Renal pelvis (tissue), 12 donors: ENCODE data around the gene RLF. TPM values are rescaled to one million over a fixed set of nuclear protein-coding genes. Genes with fewer than 3 reads are reported as not detected.

Experiments
- DNase-seq: peaks from one replicate; pipeline ENCODE4 v3.0.0-alpha.2; 2013
- long read RNA-seq, 16 experiments: transcript quantifications; one replicate each; lab custom pipeline, GENCODE V29; 2026
- polyA plus RNA-seq, 3 donors: library from polyadenylated mRNA; unstranded; fragments of 120-200 nt; gene quantifications; one replicate each; pipeline ENCODE4 v1.2.1, GENCODE V29; 2013; ENCODE audit not compliant: insufficient read length in 3 of 3

The RLF gene
- polyA plus RNA-seq = 10 to 100 TPM; 22.2 to 25.5 (median 23.6) TPM
- long read RNA-seq, donor 1, full-length matches to known transcripts = 4 of 28 reads
- long read RNA-seq, donor 1, partial matches to known transcripts = 24 of 28 reads
- long read RNA-seq, donor 1, other reads (novel, unspliced or antisense) = 0 of 28 reads
- long read RNA-seq, donor 2, full-length matches to known transcripts = 9 of 9 reads
- long read RNA-seq, donor 2, partial matches to known transcripts = 0 of 9 reads
- long read RNA-seq, donor 2, other reads (novel, unspliced or antisense) = 0 of 9 reads
- long read RNA-seq, donor 3, full-length matches to known transcripts = 3 of 3 reads
- long read RNA-seq, donor 3, partial matches to known transcripts = 0 of 3 reads
- long read RNA-seq, donor 3, other reads (novel, unspliced or antisense) = 0 of 3 reads
- long read RNA-seq, donor 4, full-length matches to known transcripts = 2 of 2 reads
- long read RNA-seq, donor 4, partial matches to known transcripts = 0 of 2 reads
- long read RNA-seq, donor 4, other reads (novel, unspliced or antisense) = 0 of 2 reads
- long read RNA-seq, donor 5, full-length matches to known transcripts = 2 of 2 reads
- long read RNA-seq, donor 5, partial matches to known transcripts = 0 of 2 reads
- long read RNA-seq, donor 5, other reads (novel, unspliced or antisense) = 0 of 2 reads
- long read RNA-seq, donor 6, full-length matches to known transcripts = 8 of 8 reads
- long read RNA-seq, donor 6, partial matches to known transcripts = 0 of 8 reads
- long read RNA-seq, donor 6, other reads (novel, unspliced or antisense) = 0 of 8 reads
- long read RNA-seq, donor 7, full-length matches to known transcripts = 6 of 6 reads
- long read RNA-seq, donor 7, partial matches to known transcripts = 0 of 6 reads
- long read RNA-seq, donor 7, other reads (novel, unspliced or antisense) = 0 of 6 reads
- long read RNA-seq, donor 8, full-length matches to known transcripts = 7 of 7 reads
- long read RNA-seq, donor 8, partial matches to known transcripts = 0 of 7 reads
- long read RNA-seq, donor 8, other reads (novel, unspliced or antisense) = 0 of 7 reads
- long read RNA-seq, donor 9, full-length matches to known transcripts = 7 of 7 reads
- long read RNA-seq, donor 9, partial matches to known transcripts = 0 of 7 reads
- long read RNA-seq, donor 9, other reads (novel, unspliced or antisense) = 0 of 7 reads
- long read RNA-seq, donor 10, full-length matches to known transcripts = 4 of 4 reads
- long read RNA-seq, donor 10, partial matches to known transcripts = 0 of 4 reads
- long read RNA-seq, donor 10, other reads (novel, unspliced or antisense) = 0 of 4 reads
- long read RNA-seq, donor 11, full-length matches to known transcripts = 2 of 2 reads
- long read RNA-seq, donor 11, partial matches to known transcripts = 0 of 2 reads
- long read RNA-seq, donor 11, other reads (novel, unspliced or antisense) = 0 of 2 reads
- long read RNA-seq, donor 12, full-length matches to known transcripts = 9 of 9 reads
- long read RNA-seq, donor 12, partial matches to known transcripts = 0 of 9 reads
- long read RNA-seq, donor 12, other reads (novel, unspliced or antisense) = 0 of 9 reads
- long read RNA-seq, donor 13, full-length matches to known transcripts = 2 of 11 reads
- long read RNA-seq, donor 13, partial matches to known transcripts = 9 of 11 reads
- long read RNA-seq, donor 13, other reads (novel, unspliced or antisense) = 0 of 11 reads
- long read RNA-seq, donor 14 = 0 reads
- long read RNA-seq, donor 15, full-length matches to known transcripts = 7 of 7 reads
- long read RNA-seq, donor 15, partial matches to known transcripts = 0 of 7 reads
- long read RNA-seq, donor 15, other reads (novel, unspliced or antisense) = 0 of 7 reads
- long read RNA-seq, donor 16, full-length matches to known transcripts = 8 of 8 reads
- long read RNA-seq, donor 16, partial matches to known transcripts = 0 of 8 reads
- long read RNA-seq, donor 16, other reads (novel, unspliced or antisense) = 0 of 8 reads

- peak; percentile 96 for DNase-seq
Observed at GRCh38 chr1:40161125-40161887, at the start of gene RLF. RLF (plus strand) TSS chr1:40161387; CDS start chr1:40161400, 13 bp downstream.

- no peak for DNase-seq
Observed at GRCh38 chr1:40114400-40114799, 46.8 kb upstream of the RLF start.

- no peak for DNase-seq
Observed at GRCh38 chr1:40120128-40120527, 41.1 kb upstream of the RLF start.

- no peak for DNase-seq
Observed at GRCh38 chr1:40122855-40123254, 38.3 kb upstream of the RLF start.

- no peak for DNase-seq
Observed at GRCh38 chr1:40130892-40131291, 30.3 kb upstream of the RLF start.

GRCh38 chr1:40132383-40133311, 28.5 kb upstream of the RLF start:
- peak; percentile 30 for DNase-seq

GRCh38 chr1:40133312-40133665, 27.9 kb upstream of the RLF start:
- DNase-seq = no peak

GRCh38 chr1:40133839-40134238, 27.3 kb upstream of the RLF start:
- no peak for DNase-seq

DNA sequence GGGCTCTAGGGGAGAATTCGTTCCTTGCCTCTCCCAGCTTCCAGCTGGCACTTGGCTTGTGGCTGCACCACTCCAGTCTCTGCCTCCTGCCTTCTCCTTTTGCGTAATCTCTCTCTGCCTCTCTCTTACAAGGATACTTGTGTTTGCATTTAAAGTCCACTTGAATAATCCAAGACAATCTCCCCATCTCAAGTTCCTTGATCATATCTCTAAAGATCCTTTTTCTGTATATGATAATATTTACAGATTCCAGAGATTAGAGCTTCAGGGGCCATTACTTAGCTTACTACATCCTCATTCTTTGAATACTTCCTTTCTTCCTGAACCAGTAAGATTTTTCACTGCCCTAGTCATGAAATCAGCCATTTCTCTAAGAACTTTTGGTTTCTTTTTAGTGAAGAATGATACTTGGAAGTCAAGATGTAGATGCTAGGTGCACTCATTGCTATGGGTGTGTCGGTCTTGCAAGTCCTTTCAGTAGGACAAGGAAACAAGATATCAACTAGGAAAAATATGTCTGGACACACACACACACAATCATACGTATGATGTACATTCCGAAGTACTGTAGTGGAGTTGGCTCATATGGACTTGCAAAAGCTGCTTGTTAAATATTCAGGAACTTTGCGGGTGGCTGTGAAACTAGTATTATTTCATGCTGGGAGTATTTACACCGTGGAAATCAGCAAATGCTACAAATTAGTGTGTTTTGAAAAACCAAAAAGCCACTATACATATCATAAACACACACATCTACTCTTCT, 20.8 kb upstream of the RLF start:
- DNase-seq = no peak

DNA sequence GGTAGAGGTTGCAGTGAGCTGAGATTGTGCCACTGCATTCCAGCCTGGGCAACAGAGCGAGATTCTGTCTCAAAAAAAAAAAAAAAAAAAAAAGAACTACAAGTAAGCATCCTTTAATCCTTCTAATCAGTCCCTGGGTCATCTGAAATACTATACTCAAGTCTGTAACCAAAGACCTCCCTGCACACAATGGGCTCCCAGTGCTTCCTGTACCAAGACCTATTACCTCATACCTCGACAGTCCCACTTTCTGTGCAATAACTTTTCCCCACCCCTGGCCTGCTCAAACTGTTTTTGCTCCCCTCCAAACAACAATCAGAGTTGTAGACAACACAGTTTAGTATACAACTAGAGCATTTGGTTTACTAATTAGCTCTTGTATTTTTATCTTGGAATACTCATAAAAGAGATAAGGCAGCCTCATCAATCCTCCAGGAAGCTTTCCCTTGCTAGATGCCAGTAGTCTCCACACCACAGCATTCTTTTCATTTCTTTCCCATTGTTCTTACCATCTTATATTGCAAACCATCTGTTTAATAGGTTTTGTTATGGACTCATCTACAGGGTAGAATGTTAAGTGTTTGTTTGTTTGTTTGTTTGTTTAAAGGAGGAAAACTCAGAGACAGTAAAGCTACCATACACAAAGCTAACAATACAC, 19.2 kb upstream of the RLF start:
- DNase-seq = no peak

DNA sequence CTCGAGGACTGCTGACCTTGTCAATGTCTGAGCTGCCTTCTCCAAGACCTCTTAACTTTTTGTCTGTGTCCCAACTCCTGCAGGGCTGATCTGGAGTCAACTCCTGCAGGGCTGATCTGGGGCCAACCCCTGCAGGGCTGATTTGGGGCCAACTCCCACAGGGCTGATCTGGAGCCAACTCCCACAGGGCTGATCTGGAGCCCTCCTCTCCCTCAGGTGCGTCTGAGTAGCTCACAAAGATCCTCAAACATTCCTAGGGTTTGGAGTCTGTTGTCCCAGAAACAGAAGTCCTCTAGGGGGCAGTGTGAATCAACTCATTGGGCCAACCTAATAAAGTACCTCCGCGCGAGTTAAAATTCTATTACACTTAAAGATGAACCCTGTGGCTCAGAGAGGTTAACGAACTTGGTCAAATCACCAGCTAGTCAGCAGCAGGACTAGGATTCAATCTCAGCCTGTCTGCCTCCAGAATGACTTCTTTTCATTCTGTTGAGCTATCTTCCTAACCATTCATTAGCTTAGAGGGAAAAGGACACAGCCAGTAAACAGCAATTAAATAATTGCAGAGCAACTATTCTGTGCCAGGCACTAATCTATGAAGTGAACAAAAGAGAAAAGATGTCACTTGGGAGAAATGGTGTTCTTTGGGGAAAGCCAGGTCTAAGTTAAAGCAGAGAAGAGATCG, 17.2 kb upstream of the RLF start:
- DNase-seq = peak; percentile 77

DNA sequence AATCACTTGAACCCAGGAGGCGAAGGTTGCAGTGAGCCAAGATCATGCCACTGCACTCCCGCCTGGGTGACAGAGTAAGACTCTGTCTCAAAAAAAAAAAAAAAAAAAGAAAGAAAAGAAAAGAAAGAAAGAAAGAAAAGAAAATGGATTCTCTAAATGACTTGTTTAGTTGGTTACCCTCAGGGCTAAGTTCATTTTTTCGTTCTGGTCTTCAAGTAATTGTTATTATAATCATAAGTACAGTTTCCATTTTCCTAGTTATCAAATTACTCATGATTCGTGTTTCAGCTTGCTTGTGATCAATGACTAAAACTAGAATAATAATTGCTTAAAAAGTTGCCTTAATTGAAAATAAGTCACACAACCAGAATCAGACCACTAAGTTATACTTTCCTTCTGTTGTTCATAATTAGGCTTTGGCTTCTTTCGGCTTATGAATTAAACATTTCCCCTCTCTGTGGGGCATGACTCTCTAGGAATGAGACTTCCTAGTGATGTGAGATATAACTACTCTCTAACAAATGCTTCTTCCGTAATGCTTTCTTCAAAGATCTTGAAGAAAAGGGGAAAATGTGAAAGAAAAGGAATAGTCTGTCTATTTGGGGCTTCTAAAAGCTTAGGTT, 9.6 kb upstream of the RLF start:
- no peak for DNase-seq

DNA sequence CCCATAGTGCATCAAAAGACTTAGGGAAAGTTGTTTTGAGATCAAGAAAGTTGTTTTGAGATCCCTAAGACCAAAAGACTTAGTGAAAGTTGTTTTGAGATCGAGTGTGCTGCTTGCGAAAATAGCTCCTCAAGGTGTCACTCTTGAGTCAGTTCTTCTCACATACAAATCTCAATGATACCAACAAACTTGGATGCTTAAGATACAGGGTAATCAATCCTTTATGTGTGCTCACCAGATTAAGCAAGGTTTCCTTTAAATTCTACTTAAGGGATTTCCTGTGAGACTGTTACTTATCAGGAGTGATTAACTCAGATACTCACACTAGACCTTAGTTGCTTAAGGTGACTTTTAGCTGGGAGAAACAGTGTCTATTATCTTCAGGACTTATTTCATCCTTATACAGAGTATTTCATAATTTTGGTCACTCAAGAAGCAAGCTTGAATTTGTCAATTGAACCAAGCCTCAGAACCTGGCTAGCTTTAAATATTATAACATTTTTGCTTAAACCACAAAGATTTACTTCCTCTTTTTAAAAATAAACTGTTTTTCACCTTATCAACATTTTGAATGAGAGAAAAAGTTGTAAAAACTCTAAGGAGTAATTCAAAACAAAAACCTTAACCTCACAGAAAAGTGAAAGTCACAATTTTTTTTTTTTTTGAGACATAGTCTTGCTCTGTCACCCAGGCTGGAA, 8.0 kb upstream of the RLF start:
- peak; percentile 35 for DNase-seq

DNA sequence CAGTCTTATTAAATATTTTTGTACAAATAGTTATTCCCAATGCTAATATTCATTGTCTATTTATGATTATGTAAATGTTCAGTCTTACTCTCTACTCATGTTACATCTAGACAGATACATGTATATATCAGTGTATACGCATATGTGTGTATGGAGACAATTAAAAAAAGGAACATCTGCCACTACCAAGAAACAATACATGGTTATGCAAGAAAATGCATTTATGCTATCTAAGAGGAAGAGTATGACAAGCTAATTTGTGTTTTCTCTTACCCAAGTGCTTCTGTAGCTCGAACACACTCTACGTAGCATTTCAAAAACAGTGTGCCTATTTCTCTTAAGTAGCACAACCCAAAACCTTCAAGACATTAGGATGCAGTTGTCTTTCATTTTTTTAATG, 6.1 kb upstream of the RLF start:
- DNase-seq = no peak

GRCh38 chr1:40155910-40156309, 5.3 kb upstream of the RLF start:
- no peak for DNase-seq

- DNase-seq = no peak
Observed at GRCh38 chr1:40160806-40161124, 422 bp upstream of the RLF start.
